GM23338 (cell line): ENCODE data around the gene MEIS3. TPM values are rescaled to one million over a fixed set of nuclear protein-coding genes. Genes with fewer than 3 reads are reported as not detected.

Source experiments
- ATAC-seq: fragments of 200-7000 bp; cut with Tn5 transposase; 3 replicates; pipeline ENCODE4 v1.9.1; 2020
- DNase-seq: peaks from one replicate; pipeline ENCODE4 v3.0.0-alpha.2; 2015; ENCODE audit warnings: low spot score
- H2AFZ ChIP-seq: fragments of 200-600 bp; sonication (generic); 2 replicates; pipeline ENCODE4 v1.8.0; 2016; ENCODE audit warnings: antibody characterized with exemption, mild to moderate bottlenecking, moderate library complexity
- H3F3A ChIP-seq: fragments of 200-600 bp; sonication (generic); replicated peaks from 2 replicates; pipeline ENCODE4 v1.8.0; 2017; ENCODE audit warnings: antibody characterized with exemption, mixed run types, low read depth
- H3K27ac ChIP-seq: fragments of 200-600 bp; sonication (generic); 2 replicates; pipeline ENCODE4 v1.6.1; 2016; ENCODE audit warnings: low read depth
- H3K27me3 ChIP-seq: fragments of 200-600 bp; sonication (generic); 2 replicates; pipeline ENCODE4 v1.8.0; 2016; ENCODE audit warnings: mild to moderate bottlenecking, mixed run types, moderate library complexity; ENCODE audit not compliant: insufficient read depth
- H3K36me3 ChIP-seq: fragments of 200-600 bp; sonication (generic); 2 replicates; pipeline ENCODE4 v1.8.0; 2016; ENCODE audit warnings: mild to moderate bottlenecking; ENCODE audit not compliant: insufficient read depth
- H3K4me1 ChIP-seq: fragments of 200-600 bp; sonication (generic); 2 replicates; pipeline ENCODE4 v1.8.0; 2016; ENCODE audit warnings: mild to moderate bottlenecking, moderate library complexity; ENCODE audit not compliant: insufficient read depth
- H3K4me2 ChIP-seq: fragments of 200-600 bp; sonication (generic); 2 replicates; pipeline ENCODE4 v1.7.1; 2017; ENCODE audit warnings: mixed run types
- H3K4me3 ChIP-seq: fragments of 200-600 bp; sonication (generic); 2 replicates; pipeline ENCODE4 v1.6.1; 2016; ENCODE audit warnings: mixed run types
- H3K79me2 ChIP-seq: fragments of 200-600 bp; sonication (generic); replicated peaks from 2 replicates; pipeline ENCODE4 v1.8.0; 2017; ENCODE audit warnings: mild to moderate bottlenecking; ENCODE audit not compliant: insufficient read depth
- H3K9me2 ChIP-seq: fragments of 200-600 bp; sonication (generic); 2 replicates; pipeline ENCODE4 v1.8.0; 2017; ENCODE audit not compliant: insufficient read depth
- H4K20me1 ChIP-seq: fragments of 200-600 bp; sonication (generic); replicated peaks from 2 replicates; pipeline ENCODE4 v1.8.0; 2017; ENCODE audit warnings: mild to moderate bottlenecking; ENCODE audit not compliant: insufficient read depth
- H3K27ac Mint-ChIP-seq: 2 replicates; pipeline ENCODE4 v1.8.0; 2020; ENCODE audit warnings: inconsistent platforms, mild to moderate bottlenecking, moderate library complexity, mixed read lengths
- H3K27me3 Mint-ChIP-seq: 3 replicates; pipeline ENCODE4 v1.8.0; 2022; ENCODE audit warnings: low read depth, mild to moderate bottlenecking, moderate library complexity, mixed read lengths, inconsistent platforms; ENCODE audit not compliant: insufficient read depth, poor library complexity
- H3K36me3 Mint-ChIP-seq: 3 replicates; pipeline ENCODE4 v1.8.0; 2021; ENCODE audit warnings: low read depth, mild to moderate bottlenecking, inconsistent platforms, moderate library complexity, mixed read lengths
- H3K4me1 Mint-ChIP-seq: 3 replicates; pipeline ENCODE4 v1.8.0; 2020; ENCODE audit warnings: mild to moderate bottlenecking, inconsistent platforms, mixed read lengths
- H3K4me3 Mint-ChIP-seq: 3 replicates; pipeline ENCODE4 v1.8.0; 2021; ENCODE audit warnings: moderate library complexity, mild to moderate bottlenecking, inconsistent platforms, mixed read lengths
- H3K9me3 Mint-ChIP-seq: 3 replicates; pipeline ENCODE4 v1.8.0; 2020; ENCODE audit warnings: moderate library complexity, mild to moderate bottlenecking, inconsistent platforms, mixed read lengths
- CREB1 ChIP-seq: fragments of 250-450 bp; sonication (Bioruptor Pico); IDR thresholded peaks from 2 replicates; pipeline ENCODE4 v1.5.0; 2020; ENCODE audit warnings: low read depth, mild to moderate bottlenecking, moderate library complexity
- EZH2 ChIP-seq: fragments of 200-600 bp; sonication (generic); IDR thresholded peaks from one replicate; pipeline ENCODE4 v1.8.0; 2017; ENCODE audit warnings: antibody characterized with exemption, mild to moderate bottlenecking, low read depth; ENCODE audit not compliant: unreplicated experiment
- EZH2phosphoT487 ChIP-seq: fragments of 200-600 bp; sonication (generic); IDR thresholded peaks from one replicate; pipeline ENCODE4 v1.8.1; 2018; ENCODE audit warnings: antibody characterized with exemption; ENCODE audit not compliant: unreplicated experiment
- JUNB ChIP-seq: IDR thresholded peaks from one replicate; pipeline ENCODE4 v1.6.1; 2016; ENCODE audit warnings: antibody characterized with exemption; ENCODE audit not compliant: unreplicated experiment
- NANOG ChIP-seq: IDR thresholded peaks from 2 replicates; pipeline ENCODE4 v1.6.1; 2016; ENCODE audit warnings: antibody characterized with exemption, borderline replicate concordance
- POLR2AphosphoS5 ChIP-seq: IDR thresholded peaks from 2 replicates; pipeline ENCODE4 v1.6.1; 2016; ENCODE audit warnings: antibody characterized with exemption, low read depth
- STAT1 ChIP-seq: IDR thresholded peaks from one replicate; pipeline ENCODE4 v1.6.1; 2016; ENCODE audit warnings: antibody characterized with exemption; ENCODE audit not compliant: unreplicated experiment
- ZNF331 ChIP-seq: fragments of 250-450 bp; sonication (Bioruptor Pico); IDR thresholded peaks from 2 replicates; pipeline ENCODE4 v1.5.0; 2020; ENCODE audit warnings: low read depth, mild to moderate bottlenecking, moderate library complexity
- polyA plus RNA-seq: library from polyadenylated mRNA; unstranded; fragments of >200 nt; fragmentation: Nextera tagmentation; extraction: Ambion mirVana; gene quantifications from 2 replicates; pipeline ENCODE4 v1.2.1, GENCODE V29; 2016
- total RNA-seq: library from RNA; depleted of rRNA; stranded (reverse); fragments of >200 nt; shearing (Covaris generic); gene quantifications from 2 replicates; pipeline ENCODE4 v1.2.3, GENCODE V29; 2014
- TF ChIP-seq, protein P1 (sequence below): IDR thresholded peaks from 2 replicates; pipeline ENCODE4 v1.6.1; 2016; ENCODE audit warnings: antibody characterized with exemption

MEIS3 gene
- total and polyA plus RNA-seq, 2 experiments from 2014 or later: 20.6 to 33.7 TPM

- peaks cover 5% of the 10 kb centered on the region for H3K9me3 Mint-ChIP-seq
- Histone ChIP-seq H3K27ac (no peak overlapping the region), H3K9me2 (no peaks in the 10 kb centered on the region), H3K36me3 (no peaks in the 10 kb centered on the region), H3F3A (peaks cover 17% of the 10 kb centered on the region), H2AFZ (peak overlapping the region; percentile 38; the same call in 1 of the 2 replicates), H3K4me1 (peaks cover 43% of the 10 kb centered on the region), H4K20me1 (no peaks in the 10 kb centered on the region), H3K79me2 (0 out of 2 replicates have a peak, but pooled peaks cover 7% of the 10 kb centered on the region), H3K27me3 (peaks cover 89% of the 10 kb centered on the region), H3K4me3 (peak overlapping the region; percentile 91), H3K4me2 (peak overlapping the region; percentile 94)
- H3K27ac Mint-ChIP-seq: no peak overlapping the region
- peaks cover 54% of the 10 kb centered on the region for H3K4me1 Mint-ChIP-seq
- H3K4me3 Mint-ChIP-seq: peak overlapping the region; percentile 69
- ATAC-seq: no peak
- TF ChIP-seq STAT1 (no peak), EZH2 (peak; percentile 63)
- H3K36me3 Mint-ChIP-seq: peaks cover 4% of the 10 kb centered on the region; the same call in 1 of the 3 replicates
- DNase-seq: no peak
- H3K27me3 Mint-ChIP-seq: peaks cover 82% of the 10 kb centered on the region
These were observed 462 bp upstream of the MEIS3 start for GRCh38 chr19:47419789-47420188.

DNA sequence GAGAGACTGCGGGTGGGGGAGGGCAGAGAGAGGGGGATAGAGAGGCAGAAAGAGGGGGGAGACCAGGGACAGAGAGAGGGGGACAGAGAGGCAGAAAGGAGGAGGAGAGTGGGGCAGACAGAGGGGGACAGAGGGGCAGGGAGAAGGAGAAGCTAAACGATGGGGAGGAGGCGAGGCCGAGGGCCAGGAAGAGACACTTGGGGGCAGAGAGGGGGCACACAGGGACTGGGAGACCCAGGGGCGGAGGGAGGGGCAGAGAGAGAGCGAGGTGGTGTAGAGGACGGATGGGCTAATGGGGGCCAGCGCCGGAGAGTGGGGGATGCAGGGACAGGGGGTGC is 666 bp downstream of the MEIS3 start:
- Histone ChIP-seq H3K9me2 (no peaks in the 10 kb centered on the region), H4K20me1 (no peaks in the 10 kb centered on the region), H3K27ac (no peak overlapping the region), H2AFZ (peak overlapping the region; percentile 80; the same call in 1 of the 2 replicates), H3K79me2 (0 out of 2 replicates have a peak, but pooled peaks cover 7% of the 10 kb centered on the region), H3K4me1 (peaks cover 43% of the 10 kb centered on the region), H3K36me3 (no peaks in the 10 kb centered on the region), H3K4me2 (peak overlapping the region; percentile 100), H3F3A (peaks cover 17% of the 10 kb centered on the region), H3K4me3 (peak overlapping the region; percentile 91), H3K27me3 (peaks cover 77% of the 10 kb centered on the region)
- ATAC-seq: peak; percentile 6
- DNase-seq: peak; percentile 67
- peaks cover 5% of the 10 kb centered on the region for H3K9me3 Mint-ChIP-seq
- H3K36me3 Mint-ChIP-seq: peaks cover 12% of the 10 kb centered on the region
- peaks cover 75% of the 10 kb centered on the region for H3K27me3 Mint-ChIP-seq
- peaks cover 59% of the 10 kb centered on the region for H3K4me1 Mint-ChIP-seq
- peak overlapping the region; percentile 71 for H3K4me3 Mint-ChIP-seq
- TF ChIP-seq POLR2AphosphoS5: no peak
- TF ChIP-seq, protein P1, sequence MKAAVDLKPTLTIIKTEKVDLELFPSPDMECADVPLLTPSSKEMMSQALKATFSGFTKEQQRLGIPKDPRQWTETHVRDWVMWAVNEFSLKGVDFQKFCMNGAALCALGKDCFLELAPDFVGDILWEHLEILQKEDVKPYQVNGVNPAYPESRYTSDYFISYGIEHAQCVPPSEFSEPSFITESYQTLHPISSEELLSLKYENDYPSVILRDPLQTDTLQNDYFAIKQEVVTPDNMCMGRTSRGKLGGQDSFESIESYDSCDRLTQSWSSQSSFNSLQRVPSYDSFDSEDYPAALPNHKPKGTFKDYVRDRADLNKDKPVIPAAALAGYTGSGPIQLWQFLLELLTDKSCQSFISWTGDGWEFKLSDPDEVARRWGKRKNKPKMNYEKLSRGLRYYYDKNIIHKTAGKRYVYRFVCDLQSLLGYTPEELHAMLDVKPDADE: no peak
- TF ChIP-seq ZNF331 (CRISPR knock-in tag): no peak
- TF ChIP-seq CREB1: no peak
- TF ChIP-seq NANOG: no peak
- TF ChIP-seq EZH2: no peak
- no peak for TF ChIP-seq EZH2phosphoT487
- TF ChIP-seq JUNB: no peak
- no peak overlapping the region for H3K27ac Mint-ChIP-seq
